ENCODE measurements around the gene METTL23.

GRCh38 chr17:76677406-76677805 is 49.2 kb upstream of the METTL23 start:
- TF ChIP-seq, protein P1, sequence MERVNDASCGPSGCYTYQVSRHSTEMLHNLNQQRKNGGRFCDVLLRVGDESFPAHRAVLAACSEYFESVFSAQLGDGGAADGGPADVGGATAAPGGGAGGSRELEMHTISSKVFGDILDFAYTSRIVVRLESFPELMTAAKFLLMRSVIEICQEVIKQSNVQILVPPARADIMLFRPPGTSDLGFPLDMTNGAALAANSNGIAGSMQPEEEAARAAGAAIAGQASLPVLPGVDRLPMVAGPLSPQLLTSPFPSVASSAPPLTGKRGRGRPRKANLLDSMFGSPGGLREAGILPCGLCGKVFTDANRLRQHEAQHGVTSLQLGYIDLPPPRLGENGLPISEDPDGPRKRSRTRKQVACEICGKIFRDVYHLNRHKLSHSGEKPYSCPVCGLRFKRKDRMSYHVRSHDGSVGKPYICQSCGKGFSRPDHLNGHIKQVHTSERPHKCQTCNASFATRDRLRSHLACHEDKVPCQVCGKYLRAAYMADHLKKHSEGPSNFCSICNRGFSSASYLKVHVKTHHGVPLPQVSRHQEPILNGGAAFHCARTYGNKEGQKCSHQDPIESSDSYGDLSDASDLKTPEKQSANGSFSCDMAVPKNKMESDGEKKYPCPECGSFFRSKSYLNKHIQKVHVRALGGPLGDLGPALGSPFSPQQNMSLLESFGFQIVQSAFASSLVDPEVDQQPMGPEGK (CRISPR knock-in tag; IDR thresholded peaks at IDR 0.05; ENCODE audit: borderline replicate concordance), result no peak
- TF ChIP-seq ZFP30 (CRISPR knock-in tag; IDR thresholded peaks at IDR 0.05), result no peak
